Heart left ventricle (tissue), 13 donors: ENCODE measurements around the gene CMPK2.

Experiments used
- CTCF ChIP-seq, 12 donors: fragments of 200-600 bp; sonication (generic) in 4 of 12; IDR thresholded peaks; one replicate each; pipeline versions ENCODE4 v1.5.0 to v1.8.0; 2018 to 2022; ENCODE audit warnings: antibody characterized with exemption in 12 of 12, mild to moderate bottlenecking in 5 of 12
- POLR2A ChIP-seq, 2 donors: fragments of 450-650 bp; IDR thresholded peaks; one replicate each; pipeline ENCODE4 v1.6.1; 2017; ENCODE audit warnings: antibody characterized with exemption in 2 of 2, mild to moderate bottlenecking in 2 of 2, moderate library complexity in 2 of 2
- donor health status: ischemic (EF 13 %, LVEDD 7.1; RV severe dilation, severe dysfunction).
- donor health status: DM: no; HTN: yes; CAD: no.
- donor health status: DM: no; HTN: no; CAD: no.
- donor health status: ischemic (EF 25% LVEDD 6.9; RV normal size, moderate dysfunction).
- donor health status: ischemic (EF 25% LVEDD 5.7; RV mildly dilated, moderate dysfunction).
- donor health status: ischemic (EF 35%, LVEDD 5.7; RV mildly dilated, moderate dysfunction).
- donor health status: nonischemic (EF 11% LVEDD 7.7; RV severe dilation, severe dysfunction).
- donor health status: DM: yes; HTN: yes; CAD: no.
- donor health status: PGD.
- donor health status: ischemic (EF 29% LVEDD 5.4; RV normal size, mild dysfunction).
- donor health status: nonischemic (EF 23%, LVEDD 6.1; RV moderate dilation, normal function).

GRCh38 chr2:6832596-6833299 lies 33.0 kb downstream of the CMPK2 start:
- no peak for TF ChIP-seq CTCF (IDR thresholded peaks at IDR 0.05)
- TF ChIP-seq POLR2A (IDR thresholded peaks at IDR 0.05): no peak
